Uterus (tissue), 2 donors: ENCODE measurements around the gene C19orf73.

Experiments used
- CTCF ChIP-seq, 4 experiments: fragments of 200-600 bp in 2 of 4; fragments of 450-650 bp in 2 of 4; sonication (generic) in 2 of 4; IDR thresholded peaks; one replicate each; pipeline ENCODE4 v1.5.1; 2016 to 2019; ENCODE audit warnings: antibody characterized with exemption in 4 of 4, mild to moderate bottlenecking in 2 of 4, moderate library complexity in 1 of 4
- POLR2A ChIP-seq, 2 donors: fragments of 450-650 bp; IDR thresholded peaks; one replicate each; pipeline ENCODE4 v1.6.1; 2016; ENCODE audit warnings: antibody characterized with exemption in 2 of 2, mild to moderate bottlenecking in 1 of 2, moderate library complexity in 1 of 2

GRCh38 chr19:49109569-49110233, 9.2 kb downstream of the C19orf73 start:
- TF ChIP-seq CTCF (IDR thresholded peaks at IDR 0.05) (no peak), POLR2A (IDR thresholded peaks at IDR 0.05) (no peak)
